Stimulated activated CD8-positive, alpha-beta memory T cell treated with anti-CD3 and anti-CD28 coated beads, Interleukin-2, amount 100 ng/mL, for 48 hours (primary cell): Measurements from ENCODE around the gene ADRA2C.
"Not testable (repeated sequence)": the region's sequence is repeated elsewhere in the genome, so short reads cannot be mapped to it uniquely, and the experiment has no call there.

Source experiments
- DNase-seq, 2 donors: peaks; one replicate each; pipeline ENCODE4 v3.0.0-alpha.2; 2020; ENCODE audit warnings: low read depth in 2 of 2

ADRA2C gene

GRCh38 chr4:3813151-3814052 lies 47.2 kb downstream of the ADRA2C start:
- DNase-seq: no peak

- DNase-seq: no peak
These were observed 47.9 kb downstream of the ADRA2C start for GRCh38 chr4:3814053-3814570.

GRCh38 chr4:3814838-3815237 lies 48.7 kb downstream of the ADRA2C start:
- not testable (repeated sequence) for DNase-seq

GRCh38 chr4:3816256-3816825 lies 50.2 kb downstream of the ADRA2C start:
- no peak for DNase-seq

- no peak for DNase-seq
These were observed 51.1 kb downstream of the ADRA2C start for GRCh38 chr4:3816983-3817960.
